Lung (tissue), 12 donors: Measurements from ENCODE around the gene INF2. TPM values are rescaled to one million over a fixed set of nuclear protein-coding genes. Genes with fewer than 3 reads are reported as not detected.

Experiments
- ATAC-seq: fragments of 200-7000 bp; cut with Tn5 transposase; one replicate; pipeline ENCODE4 v1.9.1; 2020; ENCODE audit warnings: moderate number of reproducible peaks; ENCODE audit not compliant: insufficient read depth, low FRiP score
- DNase-seq, 3 donors: peaks; one replicate each; pipeline ENCODE4 v3.0.0-alpha.2; 2013 to 2017
- H3K27ac ChIP-seq, 2 donors: one replicate each; pipeline ENCODE4 v1.5.1; 2013; ENCODE audit warnings: mild to moderate bottlenecking in 2 of 2, moderate library complexity in 2 of 2, control low read depth in 1 of 2, inconsistent platforms in 1 of 2, low read depth in 1 of 2, low read length in 1 of 2
- H3K27me3 ChIP-seq, 3 donors: one replicate each; pipeline ENCODE4 v1.5.1; 2013; ENCODE audit warnings: low read length in 2 of 3; ENCODE audit not compliant: control insufficient read depth in 3 of 3, insufficient read depth in 3 of 3
- H3K36me3 ChIP-seq, 4 donors: one replicate each; pipeline ENCODE4 v1.5.1; 2013; ENCODE audit warnings: low read length in 4 of 4, mild to moderate bottlenecking in 1 of 4, moderate library complexity in 1 of 4; ENCODE audit not compliant: control insufficient read depth in 4 of 4, insufficient read depth in 4 of 4
- H3K4me1 ChIP-seq, 5 donors: one replicate each; pipeline ENCODE4 v1.5.1; 2013; ENCODE audit warnings: low read length in 5 of 5, mild to moderate bottlenecking in 2 of 5, moderate library complexity in 1 of 5; ENCODE audit not compliant: control insufficient read depth in 5 of 5, insufficient read depth in 5 of 5
- H3K4me3 ChIP-seq: one replicate; pipeline ENCODE4 v1.5.1; 2013; ENCODE audit warnings: mild to moderate bottlenecking, control low read depth, moderate library complexity
- H3K9ac ChIP-seq, 2 donors: one replicate each; pipeline ENCODE4 v1.5.1; 2013; ENCODE audit warnings: low read length in 2 of 2, control low read depth in 1 of 2; ENCODE audit not compliant: insufficient read depth in 1 of 2
- H3K9me3 ChIP-seq, 4 donors: one replicate each; pipeline ENCODE4 v1.5.1; 2013; ENCODE audit warnings: low read length in 3 of 4, mild to moderate bottlenecking in 1 of 4, moderate library complexity in 1 of 4; ENCODE audit not compliant: control insufficient read depth in 4 of 4, insufficient read depth in 3 of 4
- CTCF ChIP-seq: IDR thresholded peaks from 2 replicates; pipeline ENCODE4 v1.5.1; 2012; ENCODE audit warnings: mild to moderate bottlenecking; ENCODE audit errors: control extremely low read depth, extremely low read depth
- WGBS, 2 donors: extraction: QIAGEN DNeasy Blood & Tissue Kit; methylation state at CpG; one replicate each; pipeline ENCODE4 v1.1.7; 2013; 5-methylcytosine and 5-hydroxymethylcytosine counted together
- polyA plus RNA-seq, 2 donors: library from polyadenylated mRNA; stranded (reverse); fragments of 200-250 nt; gene quantifications; one replicate each; pipeline ENCODE4 v1.2.1, GENCODE V29; 2013
- total RNA-seq, 2 donors: library from RNA; depleted of rRNA in 1 of 2; stranded (reverse); fragments of >200 nt in 1 of 2; gene quantifications; one replicate each; pipeline ENCODE4 v1.2.1, GENCODE V29; 2014 to 2021
- donor health status: control.
- donor health status: control.
- donor health status: Bipolar disorder and iron deficiency.
- donor health status: healthy.
- donor health status: DM: yes; HTN: yes; CAD: no.

The INF2 gene
- total and polyA plus RNA-seq, 4 donors: 46.1 to 119 (median 78.4) TPM

DNA sequence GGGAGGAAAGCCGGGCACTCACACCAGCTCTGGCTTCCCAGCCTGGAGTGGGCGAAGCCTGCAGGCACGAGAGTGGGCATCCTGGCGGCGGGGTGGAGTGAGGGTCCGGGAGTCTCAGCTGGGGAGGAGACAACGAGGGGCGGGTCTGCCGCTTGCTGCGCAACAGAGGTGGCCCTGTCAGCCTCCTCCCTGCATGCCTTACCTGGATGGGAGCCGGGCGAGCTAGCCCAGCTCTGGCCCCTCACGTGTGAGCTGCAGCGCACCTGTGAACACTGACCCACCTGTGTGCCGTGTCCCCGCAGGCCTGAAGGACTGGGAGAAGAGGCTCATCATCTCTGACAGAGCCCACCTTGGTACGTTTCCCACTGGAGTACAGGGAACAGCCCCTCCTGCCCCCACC lies 49.6 kb downstream of the INF2 start:
- WGBS, 2 donors: 97% methylated on average over 15 to 17 of the region's 17 CpGs

DNA sequence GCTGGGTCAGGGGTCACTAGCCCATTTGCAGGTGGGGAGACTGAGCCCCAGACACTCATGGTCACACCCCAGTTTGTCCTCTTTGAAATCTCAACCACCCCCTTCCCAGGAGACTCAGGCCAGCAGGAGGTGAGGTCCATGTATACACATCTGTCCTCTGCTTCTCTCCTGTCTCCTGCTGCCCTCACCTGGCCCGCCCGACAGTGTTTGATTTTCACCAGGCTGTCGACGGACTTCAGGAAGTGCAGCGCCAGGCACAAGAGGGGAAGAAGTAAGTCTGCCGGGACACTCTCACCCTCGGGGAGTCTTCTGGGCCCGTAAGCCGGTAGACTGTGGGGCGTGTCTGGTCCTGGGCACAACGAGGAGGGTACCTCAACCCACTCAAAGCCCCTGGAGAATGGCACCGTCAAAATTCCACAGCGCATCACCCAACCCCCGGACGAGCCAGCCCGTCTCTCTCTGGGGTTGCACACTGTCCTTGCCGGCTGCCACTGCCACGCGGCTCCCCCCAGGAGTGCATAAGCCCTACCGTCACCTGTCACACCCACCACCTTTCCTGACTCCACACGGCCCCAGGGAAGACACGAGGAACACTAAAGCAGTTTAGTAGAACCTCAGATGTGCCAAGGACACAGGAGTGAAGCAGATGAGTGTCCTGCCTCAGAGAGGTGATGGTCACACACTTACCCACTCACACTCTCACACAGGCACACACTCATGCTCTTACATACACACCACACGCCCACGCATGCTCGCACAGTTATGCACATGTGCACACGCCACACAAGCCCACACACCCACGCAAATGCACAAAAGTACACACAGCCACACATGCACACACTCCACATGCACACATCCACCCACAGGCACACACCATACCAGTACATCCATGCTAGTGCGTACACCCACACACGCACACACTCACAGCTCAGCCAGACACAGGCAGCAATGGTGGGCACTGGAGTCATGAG lies 50.4 kb downstream of the INF2 start:
- H3K27ac ChIP-seq: no peak overlapping the region
- no peak for DNase-seq
- ATAC-seq: no peak
- no peaks in the 10 kb centered on the region for H3K27me3 ChIP-seq
- no peak overlapping the region for H3K4me3 ChIP-seq
- peaks cover 0 to 15% (median 8%) of the 10 kb centered on the region in 5 donors for H3K4me1 ChIP-seq
- H3K9ac ChIP-seq: no peak overlapping the region
- no peak for TF ChIP-seq CTCF
- H3K9me3 ChIP-seq: no peaks in the 10 kb centered on the region
- WGBS, 2 donors: 85 to 87% methylated on average over 29 of the region's 29 CpGs
- peaks cover 0 to 4% (median 1%) of the 10 kb centered on the region in 4 donors for H3K36me3 ChIP-seq

More for the DNA sequence above, 49.6 kb downstream of the INF2 start:
- TF ChIP-seq CTCF: no peak
- DNase-seq (no peak), ATAC-seq (no peak)
- H3K27ac ChIP-seq: no peak overlapping the region
- no peaks in the 10 kb centered on the region for H3K27me3 ChIP-seq
- peaks cover 0 to 4% (median 1%) of the 10 kb centered on the region in 4 donors for H3K36me3 ChIP-seq
- peaks cover 0 to 15% (median 8%) of the 10 kb centered on the region in 5 donors for H3K4me1 ChIP-seq
- H3K4me3 ChIP-seq: no peak overlapping the region
- H3K9me3 ChIP-seq: no peaks in the 10 kb centered on the region
- H3K9ac ChIP-seq: no peak overlapping the region

DNA sequence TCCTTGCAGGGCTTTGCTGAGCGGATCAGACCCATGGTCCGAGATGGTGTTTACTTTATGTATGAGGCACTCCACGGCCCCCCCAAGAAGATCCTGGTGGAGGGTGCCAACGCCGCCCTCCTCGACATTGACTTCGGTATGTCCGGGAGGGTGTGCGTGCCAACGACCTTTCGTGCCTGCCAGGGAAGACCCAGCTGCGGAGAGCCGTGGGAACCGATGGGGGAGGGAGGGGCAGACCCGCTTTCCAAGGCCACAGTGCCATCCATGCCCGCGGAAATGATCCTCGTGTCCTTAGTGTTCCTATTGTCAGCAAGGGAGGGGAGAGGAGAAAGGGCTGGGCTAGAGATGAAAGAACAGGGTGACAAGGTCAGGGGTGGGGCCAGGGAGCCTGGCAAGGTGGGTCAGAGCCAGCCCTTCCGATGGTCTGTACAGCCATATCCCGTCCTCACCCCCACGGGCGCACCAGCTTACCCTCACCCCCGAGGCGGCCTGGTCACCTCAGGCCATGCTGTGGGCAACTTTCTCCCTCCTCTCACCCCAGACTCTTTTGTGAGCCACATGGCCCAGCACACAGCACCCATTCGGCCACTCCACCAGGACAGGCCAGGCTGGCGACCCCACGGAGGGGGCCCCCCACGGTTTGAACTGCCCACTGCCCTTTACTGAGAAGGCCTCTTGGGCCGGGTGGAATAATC lies 51.8 kb downstream of the INF2 start:
- H3K27ac ChIP-seq: no peak overlapping the region
- no peak for DNase-seq

More for the DNA sequence above, 51.8 kb downstream of the INF2 start:
- Histone ChIP-seq H3K9ac (no peak overlapping the region), H3K27me3 (no peaks in the 10 kb centered on the region), H3K9me3 (no peaks in the 10 kb centered on the region), H3K36me3 (peaks cover 0 to 4% (median 2%) of the 10 kb centered on the region in 4 donors), H3K4me1 (peaks cover 0 to 15% (median 7%) of the 10 kb centered on the region in 5 donors), H3K4me3 (no peak overlapping the region)
- no peak for ATAC-seq
- TF ChIP-seq CTCF: no peak
- 91 to 92% methylated on average over 29 of the region's 29 CpGs for WGBS, 2 donors
